NCI-H2171 treated with DMSO at 0.1 percent for 48 hours (cell line): Measurements from ENCODE around the gene TGM1.
"Not testable (repeated sequence)": the region's sequence is repeated elsewhere in the genome, so short reads cannot be mapped to it uniquely, and the experiment has no call there.

Source experiments
- DNase-seq: peaks from one replicate; lab custom pipeline; 2025; lab: John Stamatoyannopoulos, UW

Gene TGM1

DNA sequence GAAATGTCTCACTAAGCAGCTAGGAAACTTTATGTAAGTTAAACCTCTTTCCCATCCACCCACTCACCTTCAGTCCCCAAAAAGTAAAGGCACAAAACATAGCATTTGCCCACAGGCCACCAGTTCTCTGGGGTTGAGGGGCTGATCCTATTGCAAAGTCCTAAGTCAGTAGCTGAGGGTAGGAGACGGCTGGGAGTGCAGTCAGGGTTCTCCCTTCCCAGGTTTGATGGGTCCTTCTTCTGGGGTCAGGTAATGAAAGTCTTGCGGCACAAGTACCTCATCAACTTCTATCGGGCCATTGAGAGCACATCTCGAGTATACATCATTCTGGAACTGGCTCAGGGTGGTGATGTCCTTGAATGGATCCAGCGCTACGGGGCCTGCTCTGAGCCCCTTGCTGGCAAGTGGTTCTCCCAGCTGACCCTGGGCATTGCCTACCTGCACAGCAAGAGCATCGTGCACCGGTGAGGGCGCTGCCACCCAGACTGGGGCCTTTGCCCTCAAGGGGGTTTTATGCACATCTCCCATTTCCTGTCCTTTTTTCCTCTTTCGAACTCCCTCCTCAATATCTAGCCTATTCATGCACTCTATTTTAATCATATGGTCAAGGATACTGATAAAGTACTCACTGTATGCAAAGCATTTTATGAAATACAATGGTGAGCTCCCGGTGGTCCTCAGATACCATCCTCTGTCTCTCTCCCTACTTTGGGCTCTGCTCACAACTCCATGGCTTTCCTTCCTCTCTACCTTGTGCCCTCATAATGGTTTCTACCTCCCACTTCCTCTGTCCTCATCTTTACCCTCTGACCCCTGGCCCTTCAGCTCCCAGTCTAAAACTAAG lies 56.5 kb downstream of the TGM1 start:
- DNase-seq: no peak

DNA sequence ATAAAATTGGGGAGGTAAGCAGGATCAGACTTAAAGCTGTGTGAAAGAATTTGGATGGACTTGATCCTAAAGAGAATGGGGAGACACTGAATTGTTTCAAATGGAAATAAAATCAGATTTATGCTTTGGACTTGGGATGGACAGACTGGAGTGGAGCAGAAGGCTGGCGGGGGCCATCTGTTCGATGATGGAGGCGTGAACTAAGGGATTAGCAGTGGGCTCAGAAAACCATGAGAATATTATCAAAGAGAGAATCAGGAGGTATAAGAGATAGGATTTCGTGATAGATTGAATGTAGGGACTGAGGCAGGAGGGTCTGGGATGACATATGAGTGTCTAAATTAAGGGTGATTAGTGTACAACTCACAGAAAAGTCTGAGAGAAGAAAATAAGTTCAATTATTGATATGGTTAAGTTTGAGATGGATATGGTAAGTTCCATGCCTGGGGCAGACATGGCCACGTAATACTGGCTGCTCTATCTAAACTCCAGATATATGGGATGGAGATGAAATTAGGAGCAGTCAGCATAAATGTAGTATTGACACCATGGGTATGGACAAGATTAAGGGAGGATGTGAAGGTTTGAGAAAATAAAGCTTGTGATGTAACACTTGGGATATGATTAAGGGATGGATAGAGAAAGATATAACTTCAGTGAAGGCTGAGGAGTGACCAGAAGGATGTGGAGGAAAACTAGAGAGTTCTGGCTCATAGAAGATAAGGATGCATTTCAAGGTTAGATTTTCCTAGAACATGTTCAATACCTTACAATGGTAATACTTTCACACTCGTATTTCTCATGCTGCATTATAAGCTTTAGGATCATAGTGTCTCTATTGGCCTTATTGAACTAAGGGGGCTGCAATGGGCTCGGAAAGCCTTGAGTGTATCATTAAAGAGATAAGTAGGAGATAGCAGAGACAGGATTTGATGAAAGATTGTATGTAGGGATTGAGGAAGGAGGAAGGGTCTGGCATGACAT lies 58.5 kb downstream of the TGM1 start:
- DNase-seq: no peak

DNA sequence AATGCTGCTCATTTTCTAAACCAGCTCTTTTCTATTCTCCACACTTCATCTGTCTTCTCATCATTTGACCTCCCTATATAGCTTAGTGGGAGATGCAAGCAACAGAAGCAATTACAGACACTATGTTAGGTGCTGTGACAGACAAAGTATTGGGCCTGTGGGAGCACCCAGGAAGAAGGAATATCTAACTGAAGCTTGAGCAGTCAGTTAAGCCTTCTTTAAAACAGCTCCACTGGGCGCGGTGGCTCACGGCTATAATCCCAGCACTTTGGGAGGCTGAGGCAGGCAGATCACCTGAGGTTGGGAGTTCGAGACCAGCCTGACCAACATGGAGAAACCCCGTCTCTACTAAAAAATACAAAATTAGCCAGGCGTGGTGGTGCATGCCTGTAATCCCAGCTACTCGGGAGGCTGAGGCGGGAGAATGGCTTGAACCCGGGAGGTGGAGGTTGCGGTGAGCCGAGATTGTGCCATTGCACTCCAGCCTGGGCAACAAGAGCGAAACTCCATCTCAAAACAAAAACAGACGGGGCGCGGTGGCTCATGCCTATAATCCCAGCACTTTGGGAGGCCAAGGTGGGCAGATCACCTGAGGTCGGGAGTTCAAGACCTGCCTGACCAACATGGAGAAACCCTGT lies 59.6 kb downstream of the TGM1 start:
- DNase-seq: not testable (repeated sequence)

DNA sequence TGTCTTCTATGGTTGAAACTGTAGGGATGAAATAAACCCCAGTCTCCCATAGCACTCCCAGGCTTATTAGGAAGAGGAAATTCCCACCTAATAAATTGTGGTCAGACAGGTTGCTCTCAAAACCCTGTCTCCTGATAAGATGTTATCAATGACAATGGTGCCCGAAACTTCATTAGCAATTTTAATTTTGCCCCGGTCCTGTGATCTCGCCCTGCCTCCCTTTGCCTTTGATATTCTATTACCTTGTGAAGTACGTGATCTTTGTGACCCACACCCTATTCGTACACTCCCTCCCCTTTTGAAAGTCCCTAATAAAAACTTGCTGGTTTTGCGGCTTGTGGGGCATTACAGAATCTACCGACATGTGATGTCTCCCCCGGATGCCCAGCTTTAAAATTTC lies 60.4 kb downstream of the TGM1 start:
- not testable (repeated sequence) for DNase-seq
